ENCODE data around the gene MYOD1. TPM values are rescaled to one million over a fixed set of nuclear protein-coding genes. Genes with fewer than 3 reads are reported as not detected.

Gene MYOD1
- 0.12 TPM in 1 of 2 replicates, not detected in the other for total RNA-seq (2014; rRNA removed; shearing (Covaris generic))

GRCh38 chr11:17719028-17719937, at the start of gene MYOD1:
Gene MYOD1 (plus strand): TSS chr11:17719571. CDS start chr11:17719783, 212 bp downstream.
- in situ Hi-C loops (cut with HindIII; ENCODE audit: low sequenced_read_pairs) = no loop called here
- no peak for DNase-seq (ENCODE audit: low spot score)

DNA sequence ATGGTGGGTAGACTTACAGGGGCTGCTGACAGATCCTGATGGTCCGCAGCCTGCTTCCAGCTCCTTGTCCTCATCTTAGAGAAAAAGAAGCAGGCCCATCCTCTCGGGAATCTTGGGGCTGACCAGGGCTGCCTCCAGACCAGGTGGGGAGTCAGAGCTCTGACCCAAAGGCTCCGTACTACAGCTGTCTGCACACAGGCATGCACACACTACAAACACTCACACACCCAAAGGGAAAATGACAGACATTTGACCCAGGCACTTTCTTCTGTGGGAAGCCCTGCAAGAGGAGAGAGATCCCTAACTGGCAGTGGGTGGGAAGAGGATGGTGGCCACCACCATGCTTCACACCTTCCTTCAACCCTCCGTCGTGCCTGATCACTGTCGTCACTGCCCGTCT, 46.9 kb upstream of the MYOD1 start:
- DNase-seq (ENCODE audit: low spot score) = no peak
- in situ Hi-C loops (cut with HindIII; ENCODE audit: low sequenced_read_pairs) = no loop called here

DNA sequence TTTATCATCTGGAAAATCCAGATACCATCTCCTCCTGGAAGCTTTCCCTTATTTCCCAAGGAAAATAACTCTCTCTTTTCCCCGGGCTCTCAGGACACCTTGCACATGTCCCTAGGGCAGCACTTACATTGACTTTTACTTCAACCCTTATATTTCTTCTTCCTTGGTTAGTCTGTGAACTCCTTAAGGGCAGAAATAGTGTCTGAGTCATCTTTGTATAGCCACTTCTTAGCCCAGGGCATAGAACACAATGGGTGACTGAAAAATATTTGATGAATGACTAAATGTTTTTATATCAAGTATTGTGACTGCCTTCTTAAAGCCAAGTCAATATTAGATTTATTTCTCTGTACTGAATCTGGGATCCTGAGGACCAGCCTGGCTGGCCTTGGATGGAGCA, 45.4 kb upstream of the MYOD1 start:
- no peak for DNase-seq (ENCODE audit: low spot score)
- in situ Hi-C loops (cut with HindIII; ENCODE audit: low sequenced_read_pairs) = no loop called here

- no peak for DNase-seq (ENCODE audit: low spot score)
- in situ Hi-C loops (cut with HindIII; ENCODE audit: low sequenced_read_pairs) = no loop called here
Measured at GRCh38 chr11:17682848-17683247, 36.5 kb upstream of the MYOD1 start.

DNA sequence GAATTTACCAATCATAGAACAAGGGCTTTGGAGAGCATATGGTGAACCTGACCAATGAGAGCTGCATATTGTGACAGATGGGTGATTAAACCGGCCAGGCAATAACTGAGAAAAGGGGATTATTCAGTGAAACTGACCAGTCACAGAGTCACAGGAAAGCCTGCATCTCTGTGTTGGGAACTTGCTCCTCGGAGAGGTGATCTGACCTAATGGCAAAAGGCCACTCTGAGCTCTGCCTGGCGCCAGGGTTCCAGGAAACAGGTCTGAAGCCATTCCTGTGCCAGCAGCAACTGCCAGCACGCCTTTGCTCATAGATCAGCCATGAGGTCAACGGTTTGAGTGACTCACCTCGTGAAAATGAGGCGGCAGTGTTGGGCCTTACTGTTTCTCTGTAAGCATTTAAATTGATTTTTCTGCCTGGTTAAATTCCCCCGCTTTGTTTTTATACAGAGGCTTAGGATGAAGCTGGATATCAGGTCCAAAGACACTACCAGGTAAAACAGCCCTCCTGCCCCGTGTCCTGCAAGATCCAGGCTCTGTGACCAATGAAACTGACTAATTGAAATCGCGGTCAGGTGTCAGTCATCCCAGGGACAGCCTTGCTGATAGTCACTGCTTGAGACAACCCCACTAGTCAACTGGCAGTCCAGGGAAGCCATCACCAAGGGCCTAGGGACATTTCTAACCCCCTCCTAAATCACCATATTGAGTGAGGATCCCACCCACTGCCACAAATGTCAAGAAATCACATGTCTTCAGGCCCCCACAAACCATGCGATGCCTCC, 35.8 kb upstream of the MYOD1 start:
- peak; percentile 18 for DNase-seq (ENCODE audit: low spot score)
- in situ Hi-C loops (cut with HindIII; ENCODE audit: low sequenced_read_pairs) = no loop called here

- DNase-seq (ENCODE audit: low spot score) = no peak
- in situ Hi-C loops (cut with HindIII; ENCODE audit: low sequenced_read_pairs) = no loop called here
Measured at GRCh38 chr11:17684550-17684949, 34.8 kb upstream of the MYOD1 start.

DNA sequence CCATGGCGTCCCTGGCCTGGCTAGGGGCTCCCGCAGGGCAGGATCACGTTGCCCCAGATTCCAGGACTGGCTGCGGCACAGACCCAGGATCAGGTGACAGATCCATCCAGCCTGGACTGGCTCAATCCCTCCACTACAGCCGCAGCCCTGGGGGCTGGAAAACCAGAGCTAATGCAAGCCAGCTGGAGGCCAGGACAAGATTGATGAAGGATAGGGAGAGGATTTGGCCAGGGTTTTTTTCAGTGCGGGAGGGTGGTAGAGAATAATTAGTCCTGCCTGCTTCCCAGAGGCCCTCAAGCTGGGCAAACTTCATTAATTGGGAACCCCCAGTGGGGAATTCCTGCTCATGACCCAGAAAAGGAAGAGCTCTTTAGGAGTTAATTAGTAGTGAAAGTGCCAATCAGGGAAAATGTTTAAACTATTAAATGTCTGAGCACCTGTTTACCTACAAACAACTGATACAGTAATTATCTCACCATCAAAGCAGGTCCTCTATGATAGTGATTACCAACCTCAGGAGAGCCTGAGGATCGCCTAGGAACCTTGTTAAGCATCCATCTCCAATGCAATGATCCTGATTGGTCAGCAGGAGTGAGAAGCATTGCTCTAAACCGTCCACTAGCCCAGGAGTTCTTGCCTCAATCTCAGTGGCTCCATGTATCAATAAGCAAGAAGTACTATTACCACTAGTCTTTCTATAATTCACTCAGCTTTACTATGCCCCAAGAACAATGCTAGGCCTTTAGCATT, 33.0 kb upstream of the MYOD1 start:
- in situ Hi-C loops (cut with HindIII; ENCODE audit: low sequenced_read_pairs) = no loop called here

DNA sequence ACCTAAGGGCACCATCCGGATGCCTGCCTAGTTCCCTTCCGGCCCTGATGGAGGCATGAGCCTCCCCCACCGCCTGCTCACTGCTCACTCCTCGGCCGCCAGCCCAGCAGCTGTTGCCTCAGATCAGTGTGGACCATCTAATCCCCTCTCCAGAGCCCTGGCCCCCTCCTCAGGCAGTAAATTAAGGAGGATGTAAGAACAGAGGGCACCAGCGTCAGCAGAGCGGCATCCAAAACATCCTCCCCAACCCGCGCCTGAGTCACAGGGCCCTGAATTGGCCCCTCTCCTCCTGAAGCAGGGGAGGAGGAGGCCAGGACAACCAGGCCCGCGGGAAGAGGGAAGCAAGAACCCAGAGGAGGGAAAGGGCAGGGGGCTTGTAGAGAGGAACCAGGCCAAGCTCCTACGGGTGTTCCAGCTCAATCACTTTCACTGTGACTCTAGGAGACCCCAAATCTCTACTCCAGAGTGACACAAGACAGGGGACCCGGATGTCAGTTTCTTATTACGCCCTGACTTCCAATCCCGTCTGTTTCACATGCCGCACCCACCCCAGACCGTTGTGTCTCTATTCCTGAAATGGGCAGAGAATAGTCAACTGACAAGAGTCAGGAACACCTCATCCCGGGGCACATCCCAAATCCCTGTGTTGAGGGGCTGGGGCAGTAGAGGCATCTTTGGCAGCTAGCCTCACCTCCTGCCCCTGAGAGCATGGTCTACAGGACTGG, 31.3 kb upstream of the MYOD1 start:
- no peak for DNase-seq (ENCODE audit: low spot score)
- in situ Hi-C loops (cut with HindIII; ENCODE audit: low sequenced_read_pairs) = no loop called here

More for the DNA sequence above, 33.0 kb upstream of the MYOD1 start:
- DNase-seq (ENCODE audit: low spot score) = peak; percentile 30

DNA sequence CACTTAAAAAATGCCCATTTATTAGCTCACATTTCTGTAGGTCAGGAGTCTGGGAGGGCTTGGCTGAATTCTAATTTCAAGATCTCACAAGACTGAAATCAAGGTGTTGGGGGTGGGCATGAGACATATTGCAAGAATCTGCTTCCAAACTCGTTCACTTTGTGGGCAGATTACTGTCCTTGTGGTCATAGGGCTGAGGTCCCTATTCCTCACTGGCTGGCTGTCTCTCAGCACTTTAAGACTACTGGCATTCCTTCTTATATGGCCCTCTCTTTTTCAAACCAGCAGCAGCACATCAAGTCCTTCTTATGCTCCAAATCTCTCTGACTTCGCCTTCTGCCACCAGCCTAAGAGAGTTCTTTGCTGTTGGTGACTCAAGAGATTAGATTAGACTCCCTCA, 27.8 kb upstream of the MYOD1 start:
- no peak for DNase-seq (ENCODE audit: low spot score)
- in situ Hi-C loops (cut with HindIII; ENCODE audit: low sequenced_read_pairs) = no loop called here

DNA sequence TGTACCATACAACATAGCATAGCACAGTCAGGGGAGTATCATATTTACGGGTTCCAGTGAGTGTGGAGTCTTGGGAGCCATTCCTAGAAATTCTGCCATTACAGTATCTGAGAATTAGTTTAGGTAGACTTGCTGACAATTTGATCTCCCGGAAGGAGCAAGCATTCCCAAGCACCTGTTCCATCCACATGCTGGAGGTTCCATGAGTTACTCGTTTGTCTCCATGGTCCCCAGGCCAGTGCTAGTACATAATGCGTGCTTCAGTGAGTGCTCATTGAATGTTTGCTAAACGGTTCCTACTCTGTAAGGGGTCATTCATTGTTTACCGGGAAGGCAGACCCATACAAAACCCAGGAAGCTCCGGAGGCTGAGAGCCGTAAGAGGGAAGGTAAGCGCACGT, 27.4 kb upstream of the MYOD1 start:
- DNase-seq (ENCODE audit: low spot score) = no peak
- in situ Hi-C loops (cut with HindIII; ENCODE audit: low sequenced_read_pairs) = no loop called here

GRCh38 chr11:17692931-17693330, 26.4 kb upstream of the MYOD1 start:
- in situ Hi-C loops (cut with HindIII; ENCODE audit: low sequenced_read_pairs) = no loop called here

DNA sequence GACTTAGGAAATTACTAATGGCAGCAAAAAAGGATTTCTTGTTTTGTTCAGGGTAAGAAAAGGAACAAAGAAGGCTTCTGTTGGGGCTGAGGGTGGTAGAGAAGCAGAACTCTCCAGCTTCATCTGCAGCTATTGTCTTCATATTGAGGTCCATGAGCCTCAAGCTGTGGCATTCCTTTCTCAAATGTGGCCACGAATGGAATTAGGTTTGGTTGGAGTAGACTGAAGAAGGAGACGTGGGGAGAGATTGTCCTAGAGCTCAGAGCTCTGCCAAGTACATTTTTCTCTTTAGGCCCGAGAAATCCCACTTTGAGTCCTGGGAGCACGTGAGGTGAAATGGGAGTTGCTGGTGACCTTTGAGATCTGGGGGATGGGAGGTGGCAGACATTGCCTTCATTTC, 25.8 kb upstream of the MYOD1 start:
- no peak for DNase-seq (ENCODE audit: low spot score)
- in situ Hi-C loops (cut with HindIII; ENCODE audit: low sequenced_read_pairs) = no loop called here

More at GRCh38 chr11:17692931-17693330, 26.4 kb upstream of the MYOD1 start:
- no peak for DNase-seq (ENCODE audit: low spot score)

DNA sequence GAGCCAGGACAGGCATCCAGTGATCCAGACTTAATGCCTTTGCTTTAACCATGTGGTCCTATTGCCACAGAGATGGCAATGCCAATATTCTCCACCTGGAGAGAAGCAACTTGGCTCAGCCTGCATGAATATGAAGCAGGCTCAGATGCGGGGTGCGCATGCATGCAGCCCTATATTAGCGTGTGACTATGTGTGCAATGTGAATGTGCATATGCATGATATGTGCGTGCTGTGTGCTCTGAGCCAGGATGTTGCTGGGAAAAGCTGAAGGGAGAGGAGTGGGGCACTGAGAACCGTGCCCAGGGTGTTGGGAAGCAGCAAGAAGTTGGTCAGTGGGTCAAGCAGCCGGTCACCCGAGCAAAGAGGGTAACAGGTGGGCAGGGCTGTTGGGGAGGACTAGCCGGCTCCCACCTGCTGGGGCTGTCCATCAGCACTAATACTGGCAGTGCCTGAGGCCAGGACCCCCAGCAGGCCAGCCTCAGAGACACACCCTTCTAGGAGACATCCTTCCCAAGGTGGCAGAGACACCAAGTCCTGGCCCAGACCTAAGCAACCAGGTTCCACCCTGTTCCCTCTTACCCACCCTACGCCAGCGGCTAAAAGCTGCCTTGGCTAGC, 24.8 kb upstream of the MYOD1 start:
- in situ Hi-C loops (cut with HindIII; ENCODE audit: low sequenced_read_pairs) = no loop called here
- no peak for DNase-seq (ENCODE audit: low spot score)

DNA sequence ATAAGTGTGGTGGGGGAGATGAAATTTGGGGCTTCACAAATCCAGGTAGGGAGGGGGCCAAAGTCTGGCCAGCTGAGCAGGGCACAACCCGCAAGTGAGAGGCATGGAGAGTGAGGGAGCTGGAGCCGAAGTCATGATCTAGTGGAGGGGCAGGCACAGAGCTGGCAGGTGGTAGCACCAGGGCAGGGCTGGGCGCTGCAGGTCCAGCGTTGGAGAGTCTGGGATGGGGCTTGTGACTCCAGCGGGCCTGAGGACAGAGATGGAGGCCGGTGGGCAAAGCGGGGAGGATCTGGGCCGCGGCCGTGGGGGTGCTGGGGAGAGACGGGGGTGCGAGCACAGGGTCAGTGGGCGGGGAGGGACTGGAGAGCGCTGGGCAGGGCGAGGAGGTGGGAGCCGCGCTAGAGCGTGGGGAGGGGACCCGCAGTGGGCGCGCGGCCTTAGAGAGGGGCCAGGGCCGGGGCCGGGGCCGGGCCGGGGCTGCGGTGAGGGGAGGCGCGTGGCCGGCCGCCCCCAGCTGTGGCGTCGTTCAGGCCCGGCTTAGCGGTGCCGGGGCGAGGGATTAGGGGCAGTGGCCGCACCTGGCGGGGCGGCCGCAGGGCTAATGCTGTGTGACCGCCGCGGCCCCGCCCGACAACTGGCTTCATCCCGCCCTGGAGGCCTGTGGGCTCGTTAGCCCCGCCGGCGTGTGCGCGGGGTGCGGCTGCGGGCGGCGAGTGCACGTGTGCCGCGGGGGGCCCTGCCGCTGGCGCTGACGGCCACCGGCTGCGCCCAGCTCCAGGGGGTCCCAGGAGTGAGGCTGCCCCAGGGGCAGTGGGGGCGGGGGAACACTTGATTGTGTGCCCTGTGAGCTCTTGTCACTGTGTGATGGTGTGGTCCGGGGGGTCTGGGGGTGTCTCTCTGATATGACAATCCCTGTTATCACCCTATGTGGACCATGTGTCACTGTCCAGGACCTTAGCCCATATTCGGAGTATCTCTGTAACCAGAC, 23.6 kb upstream of the MYOD1 start:
- in situ Hi-C loops (cut with HindIII; ENCODE audit: low sequenced_read_pairs) = no loop called here
- DNase-seq (ENCODE audit: low spot score) = no peak

GRCh38 chr11:17696741-17697140, 22.6 kb upstream of the MYOD1 start:
- in situ Hi-C loops (cut with HindIII; ENCODE audit: low sequenced_read_pairs) = no loop called here

DNA sequence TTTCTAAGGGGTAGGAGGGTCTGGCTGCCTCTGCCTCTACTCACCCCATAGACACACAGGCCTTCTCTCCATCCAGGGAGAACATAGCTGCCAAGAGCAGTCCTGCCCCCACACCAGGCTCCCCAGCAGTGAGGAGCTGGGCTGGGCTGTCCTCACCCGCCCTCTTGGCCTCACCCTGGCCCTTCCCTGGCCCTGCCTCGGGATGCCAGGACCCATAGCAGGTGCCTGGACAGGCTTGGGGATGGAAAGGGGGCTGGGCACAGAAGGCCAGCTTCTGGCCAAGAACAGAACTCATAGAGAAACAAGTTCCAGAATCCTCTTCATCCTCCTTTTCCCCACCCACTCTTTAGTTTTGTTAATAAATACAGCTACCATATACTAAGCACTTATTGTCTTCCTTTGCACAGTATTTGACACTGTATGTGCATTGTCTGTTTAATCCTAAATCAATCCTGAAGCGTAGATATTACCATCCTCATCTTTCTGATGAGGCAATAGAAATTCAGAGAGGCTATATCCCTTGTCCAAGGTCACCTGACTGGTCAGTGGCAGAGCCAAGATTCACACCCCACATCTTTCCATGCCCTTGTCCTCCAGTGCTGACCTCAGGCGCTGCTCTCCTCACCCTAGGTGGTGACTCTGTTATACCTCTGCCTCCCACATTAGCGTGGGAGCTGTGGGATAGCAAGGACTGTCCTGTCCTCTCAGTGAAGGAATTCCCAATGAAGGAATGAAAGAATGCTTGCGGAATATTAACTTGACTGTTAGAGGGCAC, 22.0 kb upstream of the MYOD1 start:
- in situ Hi-C loops (cut with HindIII; ENCODE audit: low sequenced_read_pairs) = no loop called here

More at GRCh38 chr11:17696741-17697140, 22.6 kb upstream of the MYOD1 start:
- DNase-seq (ENCODE audit: low spot score) = no peak

More for the DNA sequence above, 22.0 kb upstream of the MYOD1 start:
- DNase-seq (ENCODE audit: low spot score) = no peak

Measured in G401 (cell line).